ENCODE measurements around the gene NRCAM. TPM values are rescaled to one million over a fixed set of nuclear protein-coding genes. Genes with fewer than 3 reads are reported as not detected.

NRCAM gene
- total and polyA plus RNA-seq, 7 donors: 1.3 to 3.9 (median 1.8) TPM; not detected in 2

GRCh38 chr7:108425714-108426275 lies 30.4 kb downstream of the NRCAM start:
- no peaks in the 10 kb centered on the region for H3K9me3 ChIP-seq
- H3K4me1 ChIP-seq: no peaks in the 10 kb centered on the region
- H3K4me3 ChIP-seq: no peak overlapping the region
- H3K27me3 ChIP-seq: no peaks in the 10 kb centered on the region
- intact Hi-C loops (cut with DNase I): no loop called here
- 64 to 76% methylated on average over 2 of the region's 2 CpGs for WGBS, 2 donors
- H3K36me3 ChIP-seq: no peaks in the 10 kb centered on the region
- no peak for TF ChIP-seq CTCF (IDR thresholded peaks at IDR 0.05)
- no peak for TF ChIP-seq POLR2A (IDR thresholded peaks at IDR 0.05)
- TF ChIP-seq POLR2AphosphoS5 (IDR thresholded peaks at IDR 0.05): no peak
- no peak for TF ChIP-seq EP300 (IDR thresholded peaks at IDR 0.05)
- no peak overlapping the region for H3K27ac ChIP-seq
- no peak for DNase-seq

- WGBS, 2 donors: 87% methylated on average over 4 of the region's 4 CpGs
- Histone ChIP-seq H3K4me3 (no peak overlapping the region), H3K9me3 (no peaks in the 10 kb centered on the region), H3K27ac (no peak overlapping the region), H3K27me3 (no peaks in the 10 kb centered on the region), H3K4me1 (no peaks in the 10 kb centered on the region), H3K36me3 (no peaks in the 10 kb centered on the region)
- intact Hi-C loops (cut with DNase I): no loop called here
- DNase-seq: no peak
- TF ChIP-seq POLR2AphosphoS5 (IDR thresholded peaks at IDR 0.05) (no peak), EP300 (IDR thresholded peaks at IDR 0.05) (no peak), POLR2A (IDR thresholded peaks at IDR 0.05) (no peak), CTCF (IDR thresholded peaks at IDR 0.05) (no peak)
These were observed 32.2 kb downstream of the NRCAM start for GRCh38 chr7:108424013-108424412.

GRCh38 chr7:108423089-108423989 lies 32.9 kb downstream of the NRCAM start:
- Histone ChIP-seq H3K9me3 (no peaks in the 10 kb centered on the region), H3K36me3 (no peaks in the 10 kb centered on the region), H3K4me3 (no peak overlapping the region), H3K27me3 (no peaks in the 10 kb centered on the region), H3K27ac (no peak overlapping the region), H3K4me1 (no peaks in the 10 kb centered on the region)
- TF ChIP-seq EP300 (IDR thresholded peaks at IDR 0.05): no peak
- TF ChIP-seq POLR2AphosphoS5 (IDR thresholded peaks at IDR 0.05): no peak
- no peak for TF ChIP-seq CTCF (IDR thresholded peaks at IDR 0.05)
- no peak for TF ChIP-seq POLR2A (IDR thresholded peaks at IDR 0.05)
- DNase-seq: no peak
- 75 to 76% methylated on average over 5 of the region's 5 CpGs for WGBS, 2 donors
- intact Hi-C loops (cut with DNase I): no loop called here

- Histone ChIP-seq H3K36me3 (no peaks in the 10 kb centered on the region), H3K27me3 (no peaks in the 10 kb centered on the region), H3K27ac (no peak overlapping the region), H3K4me1 (no peaks in the 10 kb centered on the region), H3K4me3 (no peak overlapping the region), H3K9me3 (no peaks in the 10 kb centered on the region)
- intact Hi-C loops (cut with DNase I): no loop called here
- no peak for DNase-seq
- WGBS, 2 donors: 36 to 40% methylated on average over 3 of the region's 3 CpGs
- TF ChIP-seq EP300 (IDR thresholded peaks at IDR 0.05) (no peak), POLR2AphosphoS5 (IDR thresholded peaks at IDR 0.05) (no peak), CTCF (IDR thresholded peaks at IDR 0.05) (no peak), POLR2A (IDR thresholded peaks at IDR 0.05) (no peak)
These were observed 34.4 kb downstream of the NRCAM start for GRCh38 chr7:108421720-108422331.

Data from sigmoid colon (tissue), 7 donors.